NOMO-1 treated with dmso at 0.1 percent for 144 hours (cell line): ENCODE results near the gene KCTD16.

Experiments used
- DNase-seq: peaks from one replicate; lab custom pipeline; 2025; ENCODE audit not compliant: unreplicated experiment; lab: John Stamatoyannopoulos, UW

Gene KCTD16

GRCh38 chr5:144281784-144282183 is 111.1 kb downstream of the KCTD16 start:
- DNase-seq, result no peak

GRCh38 chr5:144284036-144284435 is 113.4 kb downstream of the KCTD16 start:
- no peak for DNase-seq

- DNase-seq, result no peak
Observed at GRCh38 chr5:144284931-144285502, 114.3 kb downstream of the KCTD16 start.

GRCh38 chr5:144289277-144289676 is 118.6 kb downstream of the KCTD16 start:
- no peak for DNase-seq

GRCh38 chr5:144292029-144292428 is 121.4 kb downstream of the KCTD16 start:
- no peak for DNase-seq

- no peak for DNase-seq
Observed at GRCh38 chr5:144295284-144295683, 124.6 kb downstream of the KCTD16 start.

- DNase-seq, result no peak
Observed at GRCh38 chr5:144297081-144297480, 126.4 kb downstream of the KCTD16 start.

- no peak for DNase-seq
Observed at GRCh38 chr5:144298658-144299057, 128.0 kb downstream of the KCTD16 start.

- DNase-seq, result no peak
Observed at GRCh38 chr5:144304688-144305087, 134.0 kb downstream of the KCTD16 start.

- no peak for DNase-seq
Observed at GRCh38 chr5:144307736-144308135, 137.1 kb downstream of the KCTD16 start.

- DNase-seq, result no peak
Observed at GRCh38 chr5:144308174-144308573, 137.5 kb downstream of the KCTD16 start.

- no peak for DNase-seq
Observed at GRCh38 chr5:144308906-144309670, 138.4 kb downstream of the KCTD16 start.

- no peak for DNase-seq
Observed at GRCh38 chr5:144310621-144311020, 139.9 kb downstream of the KCTD16 start.

GRCh38 chr5:144313147-144313726 is 142.6 kb downstream of the KCTD16 start:
- DNase-seq, result no peak

GRCh38 chr5:144315026-144315425 is 144.4 kb downstream of the KCTD16 start:
- DNase-seq, result no peak

GRCh38 chr5:144315994-144316634 is 145.4 kb downstream of the KCTD16 start:
- DNase-seq, result no peak

GRCh38 chr5:144318011-144318410 is 147.3 kb downstream of the KCTD16 start:
- no peak for DNase-seq

GRCh38 chr5:144318460-144318859 is 147.8 kb downstream of the KCTD16 start:
- DNase-seq, result no peak

- DNase-seq, result no peak
Observed at GRCh38 chr5:144323181-144323580, 152.5 kb downstream of the KCTD16 start.

GRCh38 chr5:144325532-144325931 is 154.9 kb downstream of the KCTD16 start:
- DNase-seq, result no peak

GRCh38 chr5:144328494-144328893 is 157.8 kb downstream of the KCTD16 start:
- DNase-seq, result no peak

- DNase-seq, result no peak
Observed at GRCh38 chr5:144328980-144329379, 158.3 kb downstream of the KCTD16 start.
